Right ventricle myocardium superior (tissue), 1 donor: ENCODE data around the gene MTCL3. TPM values are rescaled to one million over a fixed set of nuclear protein-coding genes. Genes with fewer than 3 reads are reported as not detected.
"Not testable (repeated sequence)": the region's sequence is repeated elsewhere in the genome, so short reads cannot be mapped to it uniquely, and the experiment has no call there.

Source experiments
- ATAC-seq: fragments of 200-7000 bp; cut with Tn5 transposase; one replicate; pipeline ENCODE4 v1.9.1; 2020; ENCODE audit warnings: mild to moderate bottlenecking; ENCODE audit not compliant: poor library complexity
- DNase-seq: peaks from one replicate; pipeline ENCODE4 v3.0.0-alpha.2; 2020
- intact Hi-C: fragments of 100-400 bp; cut with DNase I; formaldehyde crosslinking; loops from one replicate; pipeline ENCODE4 v1.11.2; 2022
- total RNA-seq: library from RNA; stranded (reverse); fragmentation: NEBNext Ultra II Directional; extraction: Animal tissue kit (Norgen Biotek cat#: 25700); gene quantifications from one replicate; pipeline ENCODE4 v1.2.1, GENCODE V29; 2021
- donor health status: DM: no; HTN: yes; CAD: no; lungs with severe emphysema.

Gene MTCL3

DNA sequence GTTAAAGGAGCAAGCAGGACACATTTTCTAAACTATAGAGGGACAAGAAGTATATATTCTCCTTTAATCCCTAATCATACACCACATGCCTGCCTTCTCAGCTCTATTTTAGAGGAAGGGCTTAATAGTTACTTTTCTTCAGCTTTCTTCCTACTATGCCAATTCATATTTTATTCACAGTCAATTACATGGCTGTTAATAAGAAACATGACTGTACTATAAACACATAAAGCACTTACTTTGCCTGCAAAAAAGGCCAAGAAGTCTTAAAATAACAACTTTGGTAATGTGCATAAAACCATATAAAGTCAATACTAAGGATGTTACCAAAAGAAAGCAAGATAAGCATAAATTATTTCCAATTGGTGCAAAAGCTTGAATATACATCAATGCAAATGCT, 66.3 kb downstream of the MTCL3 start:
- DNase-seq, result no peak
- intact Hi-C loops, result no loop called here
- ATAC-seq, result no peak

DNA sequence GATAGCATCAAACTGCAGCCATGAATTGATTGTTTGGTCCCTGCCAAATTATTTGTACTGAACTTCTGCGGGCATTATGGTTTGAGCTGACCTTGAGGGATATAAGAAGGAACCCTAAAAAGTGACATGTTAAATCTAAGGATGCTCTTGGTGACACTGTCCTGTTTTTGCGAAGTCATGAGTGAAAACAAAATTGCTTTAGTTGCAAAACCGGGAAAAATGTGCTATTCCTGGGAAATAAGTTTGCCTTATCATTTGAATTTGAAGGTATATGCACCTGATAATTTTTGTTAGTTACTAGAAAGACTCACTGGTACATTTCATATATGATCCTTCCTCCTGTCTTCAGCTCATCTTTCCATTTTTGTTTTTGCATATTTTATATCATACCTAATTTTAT, 67.7 kb downstream of the MTCL3 start:
- intact Hi-C loops, result no loop called here
- no peak for DNase-seq
- no peak for ATAC-seq

DNA sequence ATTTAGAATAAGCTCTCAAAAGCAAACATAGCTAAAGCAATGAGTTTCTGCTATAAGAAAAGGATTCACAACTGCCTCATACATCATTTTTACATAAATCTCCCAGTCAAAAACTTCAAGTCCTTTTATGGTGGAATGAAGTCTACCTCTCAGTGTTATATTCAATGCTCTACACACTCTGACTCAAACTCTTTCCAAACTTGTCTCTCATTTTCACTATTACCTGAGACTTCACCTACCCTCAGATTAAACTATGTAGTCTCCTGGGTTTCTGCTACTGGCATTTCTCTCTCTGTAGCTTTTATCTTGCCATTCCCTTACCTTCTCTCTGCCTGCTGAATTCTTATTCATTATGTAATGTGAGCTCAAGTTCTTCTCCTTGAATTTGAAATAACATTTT, 71.4 kb downstream of the MTCL3 start:
- intact Hi-C loops, result no loop called here
- DNase-seq, result no peak

DNA sequence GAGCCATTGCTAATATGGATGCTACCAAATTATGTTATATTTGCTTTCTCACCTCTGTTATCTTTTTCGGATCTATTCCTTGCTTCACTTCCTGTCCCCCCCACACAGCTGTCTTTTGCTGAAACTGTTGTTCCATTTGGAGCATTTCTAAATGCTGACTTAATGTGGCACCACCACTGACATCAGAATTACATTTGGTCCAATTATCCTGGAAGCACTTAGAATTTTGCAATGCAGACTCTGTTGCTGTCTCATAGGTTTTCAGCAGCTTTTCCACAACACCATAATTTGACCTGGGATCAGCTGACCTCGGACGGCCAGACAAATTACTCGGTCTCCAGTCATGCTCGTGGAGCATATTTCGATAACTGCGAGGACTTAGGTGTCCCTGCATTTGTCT, 72.8 kb downstream of the MTCL3 start:
- intact Hi-C loops, result no loop called here
- DNase-seq (no peak), ATAC-seq (no peak)

More for the DNA sequence above, 71.4 kb downstream of the MTCL3 start:
- no peak for ATAC-seq

DNA sequence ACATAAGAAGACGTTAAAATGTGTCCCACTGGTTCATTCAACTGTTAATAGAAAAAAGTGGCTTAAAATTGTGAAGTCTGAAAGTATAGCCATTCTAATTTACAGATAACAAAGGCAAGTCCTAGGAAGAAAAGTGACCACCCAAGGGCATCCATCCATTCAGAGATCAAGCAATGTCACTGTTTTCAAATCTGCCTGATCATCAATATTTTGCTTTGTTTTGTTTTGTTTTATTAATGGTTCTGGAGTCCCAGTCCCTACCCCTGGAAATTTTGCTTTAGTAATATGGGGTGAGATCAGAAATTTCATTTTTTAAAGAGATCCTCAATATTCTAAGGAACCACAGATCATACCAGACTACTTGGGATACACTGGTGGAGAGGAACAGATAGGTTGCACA, 77.3 kb downstream of the MTCL3 start:
- ATAC-seq (no peak), DNase-seq (no peak)

DNA sequence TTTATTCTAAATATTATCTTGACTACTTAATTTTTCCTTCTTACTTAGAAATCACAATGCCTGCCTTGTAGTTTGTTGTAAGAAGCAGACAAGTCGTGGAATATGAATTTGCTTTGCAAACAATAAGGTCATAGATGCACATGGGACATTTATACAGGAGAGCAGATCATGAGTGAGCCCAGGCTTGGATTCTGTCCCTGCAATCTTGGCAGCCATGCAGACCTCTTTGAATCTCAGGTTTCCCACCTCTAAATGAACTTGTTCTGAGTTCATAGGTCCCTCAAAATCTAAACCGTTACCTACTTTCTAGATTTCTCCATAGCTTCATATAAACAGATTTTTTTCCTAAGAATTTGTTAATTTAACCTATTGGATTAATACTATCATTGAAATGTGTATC, 79.4 kb downstream of the MTCL3 start:
- intact Hi-C loops, result no loop called here
- no peak for ATAC-seq
- DNase-seq, result no peak

More for the DNA sequence above, 77.3 kb downstream of the MTCL3 start:
- intact Hi-C loops, result no loop called here

DNA sequence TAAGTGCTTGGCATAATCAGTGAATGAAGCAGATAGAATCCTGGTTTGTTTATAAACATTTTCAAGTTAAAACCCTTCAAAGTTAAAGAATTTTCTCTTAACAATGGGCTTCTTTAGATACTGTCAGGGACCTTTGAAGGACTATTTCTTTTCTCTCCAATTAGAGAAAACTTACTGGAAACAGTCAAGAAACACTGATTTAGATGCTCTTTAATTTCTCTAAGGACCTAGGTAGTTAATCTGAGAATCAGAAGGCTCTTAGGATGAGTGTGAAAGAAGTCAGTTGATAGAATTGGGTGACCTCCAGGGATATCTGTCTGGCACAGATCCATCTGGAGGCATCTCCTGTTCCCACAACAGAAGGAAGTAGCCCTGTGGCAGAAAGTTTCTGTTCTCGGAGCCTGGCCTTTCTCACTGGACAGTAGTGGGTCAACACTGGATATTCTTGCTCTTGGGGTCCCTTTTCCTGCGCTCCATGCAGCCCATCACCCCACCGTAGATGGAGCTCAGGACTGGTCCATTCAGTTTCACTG, 82.5 kb downstream of the MTCL3 start:
- DNase-seq (no peak), ATAC-seq (no peak)
- intact Hi-C loops, result no loop called here

DNA sequence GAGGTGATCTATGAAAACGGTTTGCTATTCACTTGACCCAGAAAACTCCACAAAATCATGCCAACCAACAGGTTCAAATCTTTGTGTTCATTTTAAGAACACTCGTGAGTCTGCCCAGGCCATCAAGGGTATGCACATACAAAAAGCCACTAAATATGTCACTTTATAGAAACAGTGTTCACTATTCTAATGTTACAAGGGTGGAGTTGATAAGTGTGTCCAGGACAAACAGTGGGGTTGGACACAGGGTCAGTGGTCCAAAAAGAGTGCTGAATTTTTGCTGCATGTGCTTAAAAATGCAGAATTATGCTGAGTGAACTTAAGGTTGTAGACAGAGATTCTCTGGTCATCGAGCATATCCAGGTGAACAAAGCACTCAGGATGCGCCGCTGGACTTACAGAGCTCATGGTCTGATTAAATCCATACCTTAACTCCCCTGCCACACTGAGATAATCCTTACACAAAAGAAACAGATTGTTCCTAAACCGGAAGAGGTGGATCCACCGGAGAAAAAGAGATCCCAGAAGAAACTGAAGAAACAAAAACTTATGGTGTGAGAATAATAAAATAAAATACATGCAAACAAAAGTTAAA, 83.4 kb downstream of the MTCL3 start:
- ATAC-seq, result no peak

DNA sequence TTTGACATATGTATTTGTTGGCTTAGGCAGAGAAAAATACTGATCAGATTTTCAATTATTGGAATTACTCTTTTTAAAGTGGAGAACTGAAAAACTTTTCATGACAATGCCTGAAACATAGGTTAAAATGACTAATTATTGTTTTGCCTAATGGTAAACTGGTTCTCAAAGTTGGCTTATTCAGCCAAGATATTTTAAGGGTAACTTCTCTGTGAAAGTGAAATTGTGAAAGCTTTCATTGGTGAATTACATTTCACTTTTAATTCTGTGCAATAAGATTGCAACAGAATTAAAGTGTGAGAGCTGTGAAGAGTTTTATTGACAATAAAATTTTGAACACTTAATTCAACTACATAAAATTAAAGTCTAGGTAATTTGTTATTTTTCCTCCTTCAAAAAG, 84.5 kb downstream of the MTCL3 start:
- DNase-seq, result no peak
- ATAC-seq, result no peak
- intact Hi-C loops, result no loop called here

More for the DNA sequence above, 83.4 kb downstream of the MTCL3 start:
- intact Hi-C loops, result no loop called here
- DNase-seq, result no peak

DNA sequence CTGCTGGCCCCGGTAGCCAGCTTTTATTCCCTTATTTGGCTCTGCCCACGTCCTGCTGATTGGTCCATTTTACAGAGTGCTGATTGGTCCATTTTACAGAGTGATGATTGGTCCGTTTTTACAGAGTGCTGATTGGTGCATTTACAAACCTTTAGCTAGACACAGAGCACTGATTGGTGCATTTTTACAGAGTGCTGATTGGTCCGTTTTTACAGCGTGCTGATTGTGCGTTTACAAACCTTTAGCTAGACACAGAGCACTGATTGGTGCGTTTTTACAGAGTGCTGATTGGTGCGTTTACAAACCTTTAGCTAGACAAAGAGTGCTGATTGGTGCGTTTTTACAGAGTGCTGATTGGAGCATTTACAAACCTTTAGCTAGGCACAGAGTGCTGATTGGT, 90.6 kb downstream of the MTCL3 start:
- intact Hi-C loops, ATAC-seq, DNase-seq: not testable (repeated sequence)

DNA sequence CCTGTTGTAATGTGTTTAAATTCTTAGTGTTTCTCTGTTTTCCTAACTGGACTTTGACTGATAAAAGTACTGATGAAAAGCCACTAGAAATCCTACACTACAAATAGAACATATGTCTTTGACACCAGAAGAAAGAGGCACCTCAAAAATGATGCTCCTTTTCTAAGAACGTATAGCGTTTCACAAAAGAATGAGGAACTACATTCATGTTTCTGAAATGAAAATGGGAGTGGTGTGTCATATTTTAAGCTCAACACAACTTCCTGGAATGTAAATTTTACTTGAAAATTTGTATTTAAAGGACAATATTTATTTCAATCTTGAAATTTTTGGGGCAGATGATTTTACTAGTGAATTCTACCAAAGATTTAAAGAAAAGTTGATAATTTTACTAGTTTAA, 95.2 kb downstream of the MTCL3 start:
- ATAC-seq (no peak), DNase-seq (no peak)
- intact Hi-C loops, result no loop called here

Other genes with a start within 250 kb of the MTCL3 start
- 41.8 TPM for gene ECHDC1, start 175.7 kb downstream of the MTCL3 start, total RNA-seq
- 3.1 TPM for gene KIAA0408, start 59.9 kb downstream of the MTCL3 start, total RNA-seq
- gene C6orf58, start 57.8 kb upstream of the MTCL3 start, total RNA-seq, result not detected